ENCODE results near the gene CPSF4L.

- TF ChIP-seq, protein P1, sequence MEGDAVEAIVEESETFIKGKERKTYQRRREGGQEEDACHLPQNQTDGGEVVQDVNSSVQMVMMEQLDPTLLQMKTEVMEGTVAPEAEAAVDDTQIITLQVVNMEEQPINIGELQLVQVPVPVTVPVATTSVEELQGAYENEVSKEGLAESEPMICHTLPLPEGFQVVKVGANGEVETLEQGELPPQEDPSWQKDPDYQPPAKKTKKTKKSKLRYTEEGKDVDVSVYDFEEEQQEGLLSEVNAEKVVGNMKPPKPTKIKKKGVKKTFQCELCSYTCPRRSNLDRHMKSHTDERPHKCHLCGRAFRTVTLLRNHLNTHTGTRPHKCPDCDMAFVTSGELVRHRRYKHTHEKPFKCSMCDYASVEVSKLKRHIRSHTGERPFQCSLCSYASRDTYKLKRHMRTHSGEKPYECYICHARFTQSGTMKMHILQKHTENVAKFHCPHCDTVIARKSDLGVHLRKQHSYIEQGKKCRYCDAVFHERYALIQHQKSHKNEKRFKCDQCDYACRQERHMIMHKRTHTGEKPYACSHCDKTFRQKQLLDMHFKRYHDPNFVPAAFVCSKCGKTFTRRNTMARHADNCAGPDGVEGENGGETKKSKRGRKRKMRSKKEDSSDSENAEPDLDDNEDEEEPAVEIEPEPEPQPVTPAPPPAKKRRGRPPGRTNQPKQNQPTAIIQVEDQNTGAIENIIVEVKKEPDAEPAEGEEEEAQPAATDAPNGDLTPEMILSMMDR (tag by site-specific recombination; IDR thresholded peaks at IDR 0.05), result no peak
- TF ChIP-seq, protein P2, sequence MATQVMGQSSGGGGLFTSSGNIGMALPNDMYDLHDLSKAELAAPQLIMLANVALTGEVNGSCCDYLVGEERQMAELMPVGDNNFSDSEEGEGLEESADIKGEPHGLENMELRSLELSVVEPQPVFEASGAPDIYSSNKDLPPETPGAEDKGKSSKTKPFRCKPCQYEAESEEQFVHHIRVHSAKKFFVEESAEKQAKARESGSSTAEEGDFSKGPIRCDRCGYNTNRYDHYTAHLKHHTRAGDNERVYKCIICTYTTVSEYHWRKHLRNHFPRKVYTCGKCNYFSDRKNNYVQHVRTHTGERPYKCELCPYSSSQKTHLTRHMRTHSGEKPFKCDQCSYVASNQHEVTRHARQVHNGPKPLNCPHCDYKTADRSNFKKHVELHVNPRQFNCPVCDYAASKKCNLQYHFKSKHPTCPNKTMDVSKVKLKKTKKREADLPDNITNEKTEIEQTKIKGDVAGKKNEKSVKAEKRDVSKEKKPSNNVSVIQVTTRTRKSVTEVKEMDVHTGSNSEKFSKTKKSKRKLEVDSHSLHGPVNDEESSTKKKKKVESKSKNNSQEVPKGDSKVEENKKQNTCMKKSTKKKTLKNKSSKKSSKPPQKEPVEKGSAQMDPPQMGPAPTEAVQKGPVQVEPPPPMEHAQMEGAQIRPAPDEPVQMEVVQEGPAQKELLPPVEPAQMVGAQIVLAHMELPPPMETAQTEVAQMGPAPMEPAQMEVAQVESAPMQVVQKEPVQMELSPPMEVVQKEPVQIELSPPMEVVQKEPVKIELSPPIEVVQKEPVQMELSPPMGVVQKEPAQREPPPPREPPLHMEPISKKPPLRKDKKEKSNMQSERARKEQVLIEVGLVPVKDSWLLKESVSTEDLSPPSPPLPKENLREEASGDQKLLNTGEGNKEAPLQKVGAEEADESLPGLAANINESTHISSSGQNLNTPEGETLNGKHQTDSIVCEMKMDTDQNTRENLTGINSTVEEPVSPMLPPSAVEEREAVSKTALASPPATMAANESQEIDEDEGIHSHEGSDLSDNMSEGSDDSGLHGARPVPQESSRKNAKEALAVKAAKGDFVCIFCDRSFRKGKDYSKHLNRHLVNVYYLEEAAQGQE (tag by site-specific recombination; IDR thresholded peaks at IDR 0.05), result no peak
- no peak for TF ChIP-seq ZNF274 (IDR thresholded peaks at IDR 0.05; ENCODE audit: low read length)
- no peak for TF ChIP-seq ZNF274 (tag by site-specific recombination; IDR thresholded peaks at IDR 0.05; ENCODE audit: borderline replicate concordance)
- TF ChIP-seq MEIS1 (CRISPR knock-in tag; IDR thresholded peaks at IDR 0.05; ENCODE audit: borderline replicate concordance), result no peak
- TF ChIP-seq ZBTB49 (tag by site-specific recombination; IDR thresholded peaks at IDR 0.05; ENCODE audit: low read depth), result no peak
These were observed 23.4 kb upstream of the CPSF4L start for GRCh38 chr17:73284906-73285602.
